Psoas muscle (tissue), 8 donors: Measurements from ENCODE around the gene CCDC93. TPM values are rescaled to one million over a fixed set of nuclear protein-coding genes. Genes with fewer than 3 reads are reported as not detected.

Source experiments
- ATAC-seq, 4 donors: fragments of 200-7000 bp; cut with Tn5 transposase; one replicate each; pipeline ENCODE4 v1.9.1; 2020; ENCODE audit warnings: moderate library complexity in 3 of 4, mild to moderate bottlenecking in 2 of 4
- DNase-seq, 2 donors: peaks; one replicate each; pipeline ENCODE4 v3.0.0-alpha.2; 2020
- H3K27ac ChIP-seq: fragments of 200-600 bp; one replicate; pipeline ENCODE4 v1.8.0; 2022
- H3K27me3 ChIP-seq, 3 donors: fragments of 200-600 bp in 1 of 3; one replicate each; pipeline versions ENCODE4 v1.6.1 to v1.8.0; 2013 to 2022; ENCODE audit warnings: low read length in 2 of 3, mild to moderate bottlenecking in 2 of 3, moderate library complexity in 1 of 3; ENCODE audit not compliant: insufficient read depth in 3 of 3
- H3K36me3 ChIP-seq, 2 donors: fragments of 200-600 bp in 1 of 2; one replicate each; pipeline versions ENCODE4 v1.6.1 to v1.8.0; 2013 to 2022; ENCODE audit warnings: low read depth in 1 of 2, mild to moderate bottlenecking in 1 of 2, moderate library complexity in 1 of 2; ENCODE audit not compliant: insufficient read depth in 1 of 2
- H3K4me1 ChIP-seq: fragments of 200-600 bp; one replicate; pipeline ENCODE4 v1.8.0; 2022
- H3K4me3 ChIP-seq: fragments of 200-600 bp; one replicate; pipeline ENCODE4 v1.8.0; 2022; ENCODE audit warnings: mild to moderate bottlenecking
- H3K9me3 ChIP-seq: fragments of 200-600 bp; one replicate; pipeline ENCODE4 v1.8.0; 2022
- CTCF ChIP-seq: fragments of 200-600 bp; IDR thresholded peaks from one replicate; pipeline ENCODE4 v1.8.0; 2022; ENCODE audit warnings: antibody characterized with exemption
- WGBS, 3 donors: extraction: QIAGEN DNeasy Blood & Tissue Kit; methylation state at CpG; one replicate each; pipeline versions ENCODE4 v1.1.6 to v1.1.7; 2013; 5-methylcytosine and 5-hydroxymethylcytosine counted together
- intact Hi-C, 2 donors: fragments of 100-400 bp; cut with DNase I; formaldehyde crosslinking; loops; one replicate each; pipeline versions ENCODE4 v1.11.0 to v1.14.2; 2022
- polyA plus RNA-seq, 3 donors: library from polyadenylated mRNA; stranded (reverse); fragments of 200-250 nt; gene quantifications; one replicate each; pipeline ENCODE4 v1.2.3, GENCODE V29; 2013
- total RNA-seq, 4 donors: library from RNA; stranded (reverse); fragmentation: NEBNext Ultra II Directional in 2 of 4; extraction: Animal tissue kit (Norgen Biotek cat#: 25700) in 2 of 4; gene quantifications; one replicate each; pipeline versions ENCODE4 v1.2.1 to v1.2.4, GENCODE V29; 2021 to 2023
- donor health status: healthy with polysubstance abuse.
- donor health status: DM: no; HTN: no; CAD: no; lungs with moderate emphysema.
- donor health status: Bipolar disorder and iron deficiency.
- donor health status: healthy.
- donor health status: DM: yes; HTN: yes; CAD: no.
- donor health status: DM: no; HTN: no; CAD: no.
- donor health status: DM: no; HTN: no; CAD: no.
- donor health status: DM: yes; HTN: yes; CAD: no.

The CCDC93 gene
- total and polyA plus RNA-seq, 7 donors, result 6.7 to 15.5 (median 12.4) TPM

DNA sequence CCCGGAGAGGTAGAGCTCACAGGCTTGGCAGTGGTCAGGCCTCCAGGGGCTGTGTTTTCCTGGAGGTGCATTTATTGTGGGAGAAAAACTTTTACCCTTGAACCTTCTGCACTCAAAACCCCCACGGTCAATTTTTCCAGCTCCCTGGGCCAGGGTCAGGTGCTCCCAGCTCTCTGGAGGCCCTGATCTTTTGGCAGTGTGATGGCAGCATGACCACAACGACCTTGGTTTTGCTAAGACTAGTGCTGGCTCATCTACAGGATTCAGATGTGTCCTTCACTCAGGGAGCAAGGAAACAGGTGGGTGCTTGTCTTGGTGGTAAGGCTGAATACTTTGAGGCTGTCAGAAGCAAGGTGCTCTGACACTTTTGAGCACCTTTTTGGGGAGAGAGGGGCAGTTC, 92.3 kb downstream of the CCDC93 start:
- Histone ChIP-seq H3K36me3 (peaks cover 18 to 66% of the 10 kb centered on the region in 2 donors), H3K27ac (no peak overlapping the region), H3K9me3 (no peaks in the 10 kb centered on the region), H3K4me3 (no peak overlapping the region), H3K4me1 (no peaks in the 10 kb centered on the region), H3K27me3 (no peaks in the 10 kb centered on the region)
- no peak for TF ChIP-seq CTCF
- no peak for DNase-seq
- ATAC-seq, result no peak
- intact Hi-C loops, result no loop called here
- WGBS, 3 donors, result 48 to 53% (median 52%) methylated on average over 3 of the region's 3 CpGs

GRCh38 chr2:117918608-117919007, 95.3 kb downstream of the CCDC93 start:
- H3K27me3 ChIP-seq, result no peaks in the 10 kb centered on the region
- peaks cover 20 to 78% of the 10 kb centered on the region in 2 donors for H3K36me3 ChIP-seq
- H3K9me3 ChIP-seq, result no peaks in the 10 kb centered on the region
- WGBS, 3 donors, result 85 to 91% (median 88%) methylated on average over 7 of the region's 7 CpGs
- H3K4me1 ChIP-seq, result no peaks in the 10 kb centered on the region
- no peak overlapping the region for H3K27ac ChIP-seq
- no peak overlapping the region for H3K4me3 ChIP-seq
- ATAC-seq (no peak), DNase-seq (no peak)
- no peak for TF ChIP-seq CTCF
- intact Hi-C loops, result no loop called here

DNA sequence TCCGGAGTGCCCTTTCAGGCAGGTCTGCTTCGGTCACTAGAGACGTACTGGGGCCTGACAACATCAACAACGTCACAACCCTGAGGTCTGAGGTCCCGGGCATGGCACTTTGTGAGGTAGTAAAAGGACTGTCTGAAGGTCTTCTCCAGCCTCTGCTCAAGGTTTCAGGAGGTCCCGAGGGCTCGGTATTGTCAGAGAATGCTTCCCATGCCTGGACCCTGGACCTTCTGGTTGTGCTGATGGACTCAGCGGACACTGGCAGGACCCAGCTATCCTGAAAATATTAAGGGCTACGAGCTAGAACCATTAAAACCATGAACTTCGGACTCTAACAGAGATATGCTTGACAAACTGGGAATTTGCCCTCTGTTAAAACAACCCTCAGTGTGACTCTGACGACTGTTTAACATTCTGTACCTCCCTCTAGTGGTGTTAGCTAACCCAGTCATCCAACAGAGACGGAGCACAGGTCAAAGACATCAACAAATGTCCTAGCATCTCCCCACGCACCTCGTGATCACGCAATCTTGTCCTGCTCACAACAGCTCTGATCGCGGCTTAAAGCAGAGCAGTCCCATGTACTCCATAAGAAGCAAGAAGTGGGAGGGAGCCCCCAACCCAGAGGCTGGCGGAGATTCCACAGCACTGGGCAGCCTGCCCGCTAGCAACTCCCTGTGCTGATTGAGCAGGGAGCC, 96.5 kb downstream of the CCDC93 start:
- H3K4me3 ChIP-seq, result no peak overlapping the region
- ATAC-seq (no peak), DNase-seq (no peak)
- H3K9me3 ChIP-seq, result no peaks in the 10 kb centered on the region
- H3K27me3 ChIP-seq, result no peaks in the 10 kb centered on the region
- 90 to 93% (median 91%) methylated on average over 19 of the region's 19 CpGs for WGBS, 3 donors
- H3K27ac ChIP-seq, result no peak overlapping the region
- H3K36me3 ChIP-seq, result peaks cover 19 to 71% of the 10 kb centered on the region in 2 donors
- no peak for TF ChIP-seq CTCF
- intact Hi-C loops, result no loop called here
- no peaks in the 10 kb centered on the region for H3K4me1 ChIP-seq

DNA sequence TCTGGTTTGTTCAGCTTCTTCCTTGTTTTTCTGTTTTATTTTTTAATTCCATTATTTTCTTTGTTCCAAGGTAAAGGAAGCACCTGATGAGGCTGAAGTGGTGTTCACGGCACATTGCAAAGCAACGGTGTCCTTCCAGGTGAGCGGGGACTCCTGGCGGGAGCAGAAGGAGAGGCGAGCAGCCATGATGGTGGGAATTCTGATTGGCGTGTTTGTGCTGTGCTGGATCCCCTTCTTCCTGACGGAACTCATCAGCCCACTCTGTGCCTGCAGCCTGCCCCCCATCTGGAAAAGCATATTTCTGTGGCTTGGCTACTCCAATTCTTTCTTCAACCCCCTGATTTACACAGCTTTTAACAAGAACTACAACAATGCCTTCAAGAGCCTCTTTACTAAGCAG, 110.9 kb downstream of the CCDC93 start:
- ATAC-seq (no peak), DNase-seq (no peak)
- no peaks in the 10 kb centered on the region for H3K9me3 ChIP-seq
- no peaks in the 10 kb centered on the region for H3K27me3 ChIP-seq
- intact Hi-C loops, result no loop called here
- H3K4me1 ChIP-seq, result no peaks in the 10 kb centered on the region
- 86 to 90% (median 88%) methylated on average over 7 of the region's 7 CpGs for WGBS, 3 donors
- TF ChIP-seq CTCF, result no peak
- no peaks in the 10 kb centered on the region for H3K36me3 ChIP-seq
- H3K4me3 ChIP-seq, result no peak overlapping the region
- no peak overlapping the region for H3K27ac ChIP-seq

- H3K36me3 ChIP-seq, result no peaks in the 10 kb centered on the region
- H3K27me3 ChIP-seq, result peaks cover 0 to 5% (median 0%) of the 10 kb centered on the region in 3 donors
- no peak for TF ChIP-seq CTCF
- ATAC-seq (no peak), DNase-seq (no peak)
- H3K27ac ChIP-seq, result no peak overlapping the region
- intact Hi-C loops, result no loop called here
- WGBS, 3 donors, result 63 to 77% (median 70%) methylated on average over 1 of the region's 1 CpG
- H3K4me1 ChIP-seq, result no peaks in the 10 kb centered on the region
- H3K9me3 ChIP-seq, result no peaks in the 10 kb centered on the region
- no peak overlapping the region for H3K4me3 ChIP-seq
These were observed 125.0 kb downstream of the CCDC93 start for GRCh38 chr2:117888897-117889296.
